Measurements from ENCODE around the gene ZNF529.

GRCh38 chr19:36527873-36528193 lies 45.3 kb downstream of the ZNF529 start:
- TF ChIP-seq CTCF (IDR thresholded peaks at IDR 0.05) (no peak), POLR2A (IDR thresholded peaks at IDR 0.05) (no peak)
